Activated CD8-positive, alpha-beta T cell treated with anti-CD3 and anti-CD28 coated beads, Interleukin-2, amount 10 ng/mL, durations not matched to agents 7 days and 5 days (primary cell): ENCODE results near the gene LACRT. TPM values are rescaled to one million over a fixed set of nuclear protein-coding genes. Genes with fewer than 3 reads are reported as not detected.

Experiments used
- ATAC-seq: fragments of 150-1000 bp; cut with Tn5 transposase; one replicate; pipeline ENCODE4 v1.10.0; 2021; ENCODE audit warnings: moderate library complexity
- CTCF ChIA-PET: fragments of 350-600 bp; sonication (Branson Sonifier 250); formaldehyde crosslinking; loops from one replicate; lab custom pipeline; 2021; ENCODE audit warnings: antibody characterized with exemption; lab: Charles Lee
- POLR2A ChIA-PET: fragments of 350-600 bp; sonication (Branson Sonifier 250); formaldehyde crosslinking; loops from one replicate; lab custom pipeline; 2021; ENCODE audit warnings: antibody characterized with exemption; lab: Charles Lee
- DNase-seq: peaks from one replicate; pipeline ENCODE4 v3.0.0-alpha.2; 2020
- H3K27ac Mint-ChIP-seq: one replicate; pipeline ENCODE4 v1.8.0; 2021; ENCODE audit warnings: mild to moderate bottlenecking, mixed read lengths
- H3K27me3 Mint-ChIP-seq: one replicate; pipeline ENCODE4 v1.8.0; 2021; ENCODE audit warnings: low read depth, mixed read lengths
- H3K36me3 Mint-ChIP-seq: one replicate; pipeline ENCODE4 v1.8.0; 2021; ENCODE audit warnings: low read depth, mixed read lengths
- H3K4me1 Mint-ChIP-seq: one replicate; pipeline ENCODE4 v1.8.0; 2021; ENCODE audit warnings: low read depth, mixed read lengths
- H3K4me3 Mint-ChIP-seq: one replicate; pipeline ENCODE4 v1.8.0; 2021; ENCODE audit warnings: mild to moderate bottlenecking, mixed read lengths
- H3K9me3 Mint-ChIP-seq: one replicate; pipeline ENCODE4 v1.8.0; 2022; ENCODE audit warnings: mixed read lengths; ENCODE audit not compliant: insufficient read depth
- total RNA-seq, 2 experiments: library from RNA; stranded (reverse); gene quantifications; one replicate each; pipeline ENCODE4 v1.2.3, GENCODE V29; 2021

Gene LACRT
- total RNA-seq, 2 experiments from 2014 or later = not detected

DNA sequence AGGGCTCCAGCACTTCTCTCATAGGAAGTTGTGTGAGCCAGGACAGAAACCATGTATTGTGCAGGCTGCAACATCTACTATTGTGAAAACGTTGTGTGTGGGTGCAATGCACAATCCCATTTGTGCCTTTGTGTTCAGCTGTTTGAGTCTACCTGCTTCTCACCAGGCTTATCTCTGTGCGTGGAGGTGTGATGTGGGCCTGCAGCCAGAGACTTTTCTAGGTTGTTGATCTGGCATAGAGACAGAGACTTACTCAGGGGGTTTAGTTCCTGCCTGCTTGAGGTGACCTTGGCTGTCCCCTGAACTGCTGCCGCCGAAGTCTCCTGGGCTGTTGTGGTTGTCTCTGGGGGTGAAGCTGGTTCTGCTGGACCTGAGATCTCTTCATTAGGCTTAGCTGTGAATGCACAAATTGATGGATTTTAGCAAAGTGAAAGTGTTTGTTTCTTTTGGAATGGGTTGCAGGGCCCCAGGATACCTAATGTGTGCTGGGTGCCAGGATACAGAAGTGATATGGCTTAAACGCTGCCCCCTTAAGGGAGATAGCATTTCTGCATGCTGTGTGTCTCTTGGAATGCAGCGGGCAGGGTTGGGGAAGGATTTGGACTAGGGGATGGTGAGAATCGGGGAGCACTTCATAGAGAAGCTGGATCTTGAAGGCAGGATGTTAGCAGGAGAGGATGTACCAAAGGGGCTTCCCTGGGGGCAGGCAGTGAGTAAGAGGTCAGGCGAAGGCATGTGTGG lies 2.5 kb downstream of the LACRT start:
- no peaks in the 10 kb centered on the region for H3K4me1 Mint-ChIP-seq
- peaks cover 6% of the 10 kb centered on the region for H3K27me3 Mint-ChIP-seq
- DNase-seq (no peak), ATAC-seq (no peak)
- no peaks in the 10 kb centered on the region for H3K36me3 Mint-ChIP-seq
- no peak overlapping the region for H3K4me3 Mint-ChIP-seq
- ChIA-PET CTCF (no interaction called here), POLR2A (no interaction called here)
- H3K27ac Mint-ChIP-seq = no peak overlapping the region
- H3K9me3 Mint-ChIP-seq = no peaks in the 10 kb centered on the region

DNA sequence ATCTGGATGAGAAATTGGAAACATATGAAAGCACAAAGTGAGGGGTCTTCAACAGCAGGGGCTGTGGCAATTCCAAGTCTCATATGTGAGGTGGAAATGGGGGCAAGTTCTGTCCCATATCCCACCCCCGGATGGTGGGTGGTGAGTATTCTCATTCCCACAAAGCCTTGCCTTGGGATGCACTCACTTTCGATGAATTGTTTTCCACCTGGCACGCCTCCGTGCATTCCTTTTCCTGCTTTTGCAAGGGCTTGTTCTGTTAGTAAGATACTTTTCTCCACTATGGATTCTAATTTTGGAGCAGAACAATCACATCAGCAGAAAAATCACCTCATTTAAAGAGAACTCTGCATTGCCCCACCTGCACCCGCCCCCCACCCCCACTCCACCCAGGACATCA lies 3.1 kb downstream of the LACRT start:
- POLR2A ChIA-PET = no interaction called here
- ATAC-seq = no peak
- no peak for DNase-seq
- Mint-ChIP-seq H3K36me3 (no peaks in the 10 kb centered on the region), H3K9me3 (no peaks in the 10 kb centered on the region), H3K4me3 (no peak overlapping the region), H3K27ac (no peak overlapping the region), H3K4me1 (no peaks in the 10 kb centered on the region), H3K27me3 (peaks cover 6% of the 10 kb centered on the region)
- CTCF ChIA-PET = no interaction called here

DNA sequence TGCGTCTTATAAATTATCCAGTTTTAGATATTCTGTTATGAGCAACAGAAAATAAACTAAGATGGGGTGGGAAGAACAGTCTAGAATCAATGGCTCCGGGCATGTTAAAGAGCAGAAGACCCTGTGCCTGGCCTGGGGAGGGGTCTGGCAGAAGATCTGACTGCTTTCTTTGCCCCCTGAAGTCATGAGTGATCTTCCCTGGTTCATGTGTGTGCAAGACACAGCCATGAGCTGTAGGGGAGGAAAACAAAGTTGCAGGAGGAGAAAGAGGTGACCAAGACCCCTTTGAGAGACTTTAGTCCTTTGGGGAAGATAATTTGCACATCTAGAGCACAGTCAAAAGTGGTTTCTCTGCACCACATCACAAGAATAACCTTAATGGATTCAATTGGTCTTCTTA lies 4.8 kb downstream of the LACRT start:
- no peak for DNase-seq
- no peak overlapping the region for H3K27ac Mint-ChIP-seq
- ChIA-PET POLR2A (no interaction called here), CTCF (no interaction called here)
- no peak for ATAC-seq
- H3K9me3 Mint-ChIP-seq = no peaks in the 10 kb centered on the region
- H3K36me3 Mint-ChIP-seq = no peaks in the 10 kb centered on the region
- H3K27me3 Mint-ChIP-seq = peaks cover 16% of the 10 kb centered on the region
- no peaks in the 10 kb centered on the region for H3K4me1 Mint-ChIP-seq
- no peak overlapping the region for H3K4me3 Mint-ChIP-seq

DNA sequence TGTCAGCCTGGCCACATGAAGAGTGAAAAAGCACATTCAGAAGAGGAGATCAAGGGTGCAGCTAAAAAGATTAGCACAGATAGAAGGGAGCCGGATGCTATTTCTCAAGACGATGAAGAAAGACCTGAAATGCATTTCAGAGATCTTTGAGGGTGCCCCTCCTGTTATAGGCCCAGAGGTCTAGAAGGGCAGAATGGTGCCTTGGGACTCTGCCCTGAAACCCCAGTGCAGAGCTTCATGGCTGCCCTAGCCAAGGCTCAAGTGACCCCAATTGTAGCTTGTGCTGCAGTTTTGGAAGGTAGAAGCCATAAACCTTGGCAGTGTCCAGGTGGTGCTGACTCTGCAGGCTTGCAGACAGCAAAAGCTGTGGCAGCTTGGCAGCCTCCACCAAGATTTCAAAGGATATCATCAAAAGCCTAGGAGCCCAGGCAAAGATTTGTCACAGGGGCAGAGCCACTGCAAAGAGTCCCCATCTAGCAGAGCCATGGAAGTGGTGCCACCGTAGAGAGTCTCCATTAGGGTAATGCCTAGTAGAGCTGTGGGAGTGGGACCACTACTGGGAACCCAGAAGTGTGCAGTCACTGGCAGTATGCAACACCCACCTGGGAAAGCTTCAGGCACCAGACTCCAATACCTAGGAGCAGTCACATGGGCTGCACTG lies 6.4 kb downstream of the LACRT start:
- ChIA-PET POLR2A (no interaction called here), CTCF (no interaction called here)
- Mint-ChIP-seq H3K36me3 (no peaks in the 10 kb centered on the region), H3K9me3 (no peaks in the 10 kb centered on the region), H3K27me3 (peaks cover 25% of the 10 kb centered on the region), H3K4me1 (no peaks in the 10 kb centered on the region), H3K27ac (no peak overlapping the region), H3K4me3 (no peak overlapping the region)
- no peak for DNase-seq
- ATAC-seq = no peak

DNA sequence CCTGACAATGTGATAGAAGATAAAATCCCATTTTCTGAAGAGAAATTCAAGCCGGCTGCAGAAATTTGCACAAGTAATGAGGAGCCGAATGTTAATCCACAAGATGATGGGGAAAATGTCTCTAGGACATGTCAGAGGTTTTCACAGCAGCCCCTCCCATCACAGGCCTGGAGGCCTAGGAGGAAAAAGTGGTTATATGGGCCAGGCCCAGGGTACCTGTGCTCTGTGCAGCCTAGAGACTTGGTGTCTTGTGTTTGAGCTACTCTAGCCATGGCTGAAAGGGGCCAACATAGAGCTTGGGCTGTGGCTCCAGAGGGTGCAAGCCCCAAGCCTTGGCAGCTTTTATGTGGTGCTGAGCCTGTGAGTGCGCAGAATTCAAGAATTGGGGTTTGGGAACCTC lies 7.4 kb downstream of the LACRT start:
- ChIA-PET POLR2A (no interaction called here), CTCF (no interaction called here)
- H3K27ac Mint-ChIP-seq = no peak overlapping the region
- no peaks in the 10 kb centered on the region for H3K9me3 Mint-ChIP-seq
- peaks cover 30% of the 10 kb centered on the region for H3K27me3 Mint-ChIP-seq
- DNase-seq = no peak
- H3K4me3 Mint-ChIP-seq = no peak overlapping the region
- H3K4me1 Mint-ChIP-seq = no peaks in the 10 kb centered on the region
- H3K36me3 Mint-ChIP-seq = no peaks in the 10 kb centered on the region
- ATAC-seq = no peak

DNA sequence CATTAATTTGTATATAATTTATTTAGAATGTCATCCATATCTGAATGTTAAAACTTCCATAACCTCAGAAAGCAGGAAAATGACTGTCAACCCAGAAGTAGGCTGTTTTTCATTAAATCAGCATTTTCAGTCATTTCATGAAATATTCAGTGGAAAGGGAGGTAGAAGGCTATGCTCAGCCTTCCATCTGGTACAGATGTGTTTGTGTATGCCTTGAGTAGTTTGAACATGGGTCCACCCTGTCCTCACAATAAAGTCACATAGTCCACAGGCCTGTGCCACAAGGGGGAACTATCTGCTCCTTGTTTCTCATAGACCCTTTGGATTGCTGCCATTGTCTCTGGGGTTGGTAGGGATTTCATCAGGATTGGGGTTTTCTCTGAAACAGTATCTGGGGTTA lies 9.1 kb downstream of the LACRT start:
- CTCF ChIA-PET = no interaction called here
- DNase-seq (no peak), ATAC-seq (no peak)
- POLR2A ChIA-PET = no interaction called here
- Mint-ChIP-seq H3K4me3 (no peak overlapping the region), H3K27ac (no peak overlapping the region), H3K27me3 (peaks cover 30% of the 10 kb centered on the region), H3K36me3 (no peaks in the 10 kb centered on the region), H3K9me3 (no peaks in the 10 kb centered on the region), H3K4me1 (no peaks in the 10 kb centered on the region)

DNA sequence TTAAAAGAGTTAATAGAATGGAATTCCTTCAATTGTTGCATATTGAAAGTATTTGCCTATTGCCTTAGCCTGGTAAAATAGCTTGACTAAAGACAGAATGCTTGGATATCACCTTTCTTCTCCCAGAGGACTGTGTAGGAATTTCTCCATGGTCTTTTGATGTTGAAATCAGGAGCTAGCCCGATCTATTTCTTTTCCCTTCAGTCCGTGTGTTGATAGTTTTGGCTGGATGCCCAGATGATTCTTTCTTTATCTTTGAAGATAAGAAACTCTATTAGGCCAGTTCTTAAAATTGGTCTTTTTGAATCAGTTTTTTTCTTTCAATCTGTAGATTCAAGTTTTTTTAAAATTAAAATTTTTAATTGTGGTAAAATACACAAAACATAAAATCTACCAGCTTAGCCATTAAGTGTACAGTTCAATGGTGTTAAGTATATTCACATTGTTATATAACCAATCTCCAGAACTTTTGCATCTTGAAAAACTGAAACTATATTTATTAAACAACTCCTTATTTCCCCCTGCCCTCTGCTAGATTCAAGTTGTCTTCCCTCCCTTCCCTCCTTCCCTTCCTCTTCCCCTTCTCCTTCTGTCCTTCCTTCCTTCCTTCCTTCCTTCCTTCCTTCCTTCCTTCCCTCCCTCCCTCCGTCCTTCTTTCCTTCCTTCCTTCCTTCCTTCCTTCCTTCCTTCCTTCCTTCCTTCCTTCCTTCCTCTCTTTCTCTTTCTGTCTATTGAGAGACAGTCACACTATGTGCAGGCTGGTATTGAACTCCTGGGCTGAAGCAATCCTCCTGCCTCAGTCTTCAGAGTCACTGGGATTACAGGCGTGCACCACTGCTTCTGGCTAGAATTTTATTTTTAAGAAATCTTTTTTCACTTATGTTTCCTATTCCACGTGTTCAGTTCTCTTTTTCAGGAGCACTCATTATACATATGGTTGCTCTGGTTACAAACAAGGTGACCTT lies 10.1 kb downstream of the LACRT start:
- H3K27me3 Mint-ChIP-seq = peaks cover 31% of the 10 kb centered on the region
- ATAC-seq (no peak), DNase-seq (no peak)
- CTCF ChIA-PET = interaction anchor here (1.1 kb wide), 1 partner anchor 34 kb away, joined by 3 read pairs; no protein-coding TSS in a partner anchor
- no peaks in the 10 kb centered on the region for H3K4me1 Mint-ChIP-seq
- no peak overlapping the region for H3K27ac Mint-ChIP-seq
- H3K36me3 Mint-ChIP-seq = no peaks in the 10 kb centered on the region
- no peaks in the 10 kb centered on the region for H3K9me3 Mint-ChIP-seq
- H3K4me3 Mint-ChIP-seq = no peak overlapping the region
- POLR2A ChIA-PET = no interaction called here

DNA sequence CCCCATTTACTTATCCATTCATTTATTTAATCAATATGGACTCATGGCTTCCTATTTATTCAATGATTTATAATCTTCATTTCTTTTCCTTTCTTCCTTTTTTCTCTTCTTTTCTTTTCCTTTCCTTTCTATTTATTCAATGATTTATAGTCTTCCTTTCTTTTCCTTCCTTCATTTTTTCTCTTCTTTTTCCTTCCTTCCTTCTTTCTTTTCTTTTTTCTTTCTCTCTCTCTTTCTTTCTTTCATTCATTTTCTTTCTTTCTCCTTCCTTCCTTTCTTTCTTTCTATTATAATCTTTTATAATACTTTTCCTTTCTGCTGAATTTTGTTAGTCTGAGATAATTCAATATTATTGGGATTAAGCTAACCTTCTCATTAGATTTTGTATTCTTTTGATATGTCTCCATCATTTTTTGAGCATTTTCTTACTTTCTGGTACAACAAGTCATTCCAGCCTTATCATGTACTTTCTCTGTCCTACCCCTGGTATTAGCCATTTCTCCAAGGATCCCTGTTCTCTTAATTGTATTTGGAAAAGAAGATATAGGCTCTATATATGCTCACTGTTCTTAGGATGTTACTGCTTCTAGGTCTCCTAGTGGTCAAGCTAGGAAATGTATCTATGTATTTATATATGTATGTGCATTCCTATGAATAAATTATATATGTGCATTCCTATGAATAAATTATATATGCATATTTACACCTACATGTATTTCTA lies 12.1 kb downstream of the LACRT start:
- ChIA-PET POLR2A (no interaction called here), CTCF (interaction anchor here (0.8 to 1.4 kb wide), 3 partner anchors 19 to 96 kb away, joined by 3 to 5 read pairs (median 4); no protein-coding TSS in a partner anchor)
- Mint-ChIP-seq H3K4me1 (no peaks in the 10 kb centered on the region), H3K4me3 (no peak overlapping the region), H3K36me3 (no peaks in the 10 kb centered on the region), H3K9me3 (no peaks in the 10 kb centered on the region), H3K27me3 (peaks cover 46% of the 10 kb centered on the region), H3K27ac (no peak overlapping the region)
- ATAC-seq (no peak), DNase-seq (no peak)

DNA sequence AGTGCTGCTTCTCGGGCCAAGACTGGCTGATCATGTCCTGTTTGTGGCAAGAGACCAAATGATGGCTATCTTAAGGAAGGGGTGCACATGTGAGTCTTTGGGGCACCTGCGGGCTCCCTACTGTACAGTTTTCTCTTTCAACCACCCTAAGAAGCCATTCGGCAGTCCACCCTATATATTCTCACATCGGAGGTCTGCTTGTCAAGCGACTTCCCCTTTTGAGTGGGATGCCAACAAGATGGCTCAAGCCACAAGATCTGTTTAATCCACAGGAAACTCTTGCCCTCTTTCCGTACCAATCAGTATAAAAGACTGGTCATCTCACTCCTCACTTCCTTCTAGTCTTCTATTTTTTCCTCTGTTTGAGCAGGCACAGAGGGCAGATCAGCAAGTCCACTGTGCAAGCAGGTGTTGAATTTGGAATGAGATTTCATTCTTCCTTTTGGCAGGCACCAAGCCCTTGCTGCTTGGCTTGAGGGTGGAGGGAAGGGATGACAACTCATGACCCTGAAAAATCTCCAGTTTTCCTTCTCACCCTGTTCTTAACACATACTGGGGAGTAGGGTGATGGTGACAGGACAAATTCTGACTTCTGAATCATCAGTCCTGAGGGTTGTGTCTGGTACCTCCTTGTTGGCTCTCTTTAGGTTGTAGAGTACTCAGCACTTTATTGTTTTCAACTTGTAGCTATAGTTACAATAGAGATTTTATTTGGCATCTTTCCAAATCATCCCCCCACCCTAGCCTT lies 17.6 kb downstream of the LACRT start:
- Mint-ChIP-seq H3K4me1 (no peaks in the 10 kb centered on the region), H3K9me3 (no peaks in the 10 kb centered on the region), H3K27me3 (peaks cover 41% of the 10 kb centered on the region), H3K27ac (no peak overlapping the region), H3K4me3 (no peak overlapping the region), H3K36me3 (no peaks in the 10 kb centered on the region)
- no peak for DNase-seq
- no peak for ATAC-seq
- CTCF ChIA-PET = interaction anchor here (0.9 kb wide), 1 partner anchor 37 kb away, joined by 4 read pairs; no protein-coding TSS in a partner anchor
- POLR2A ChIA-PET = no interaction called here

DNA sequence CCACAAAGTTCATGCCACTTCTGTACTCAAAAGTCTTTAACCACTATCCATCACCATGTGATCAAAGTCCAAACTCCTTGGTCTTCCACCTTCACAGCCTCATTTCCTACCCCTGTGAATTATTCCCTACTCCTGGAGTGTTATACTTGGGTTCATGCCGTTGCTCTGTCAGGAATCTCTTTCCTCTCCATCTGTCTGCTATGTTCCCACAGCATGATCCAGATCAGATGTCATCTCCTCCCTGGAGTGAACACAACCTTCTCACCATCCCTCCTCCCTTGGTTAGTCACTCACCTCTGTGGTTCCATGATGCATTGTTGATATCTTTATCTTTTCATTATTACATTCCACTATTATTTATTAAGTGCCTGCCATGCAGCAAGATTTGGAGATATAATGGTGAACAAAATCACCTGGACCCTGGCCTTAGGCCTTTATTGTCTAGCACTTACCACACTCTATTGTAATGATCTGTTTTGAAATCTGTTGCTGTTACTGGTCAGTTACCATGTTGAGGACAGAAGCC lies 22.4 kb downstream of the LACRT start:
- Mint-ChIP-seq H3K9me3 (no peaks in the 10 kb centered on the region), H3K27me3 (peaks cover 26% of the 10 kb centered on the region), H3K4me1 (no peaks in the 10 kb centered on the region), H3K27ac (no peak overlapping the region), H3K4me3 (no peak overlapping the region), H3K36me3 (no peaks in the 10 kb centered on the region)
- CTCF ChIA-PET = no interaction called here
- ATAC-seq (no peak), DNase-seq (no peak)
- POLR2A ChIA-PET = no interaction called here

DNA sequence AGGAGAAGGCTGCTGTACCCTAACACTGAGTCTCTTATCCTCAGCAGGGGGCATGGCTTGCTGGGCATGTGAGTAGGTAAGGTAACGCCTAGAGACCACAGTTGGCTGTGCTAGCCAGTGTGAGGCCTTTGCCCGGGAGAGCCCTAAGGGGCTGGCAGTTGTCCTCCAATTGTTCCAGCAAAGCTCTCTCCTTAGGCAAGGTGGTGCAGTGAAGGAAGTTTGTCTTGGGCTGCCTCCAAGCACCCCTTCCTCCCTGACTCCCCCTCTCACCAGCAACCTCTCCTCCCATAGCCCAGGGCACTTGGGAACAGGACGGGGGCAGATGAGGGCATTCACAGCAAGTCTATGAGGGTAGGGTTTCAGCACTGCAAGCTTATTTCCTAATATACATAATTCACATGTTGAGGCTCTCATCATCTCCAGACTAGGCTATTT lies 23.0 kb downstream of the LACRT start:
- H3K27ac Mint-ChIP-seq = no peak overlapping the region
- no peaks in the 10 kb centered on the region for H3K36me3 Mint-ChIP-seq
- DNase-seq (no peak), ATAC-seq (no peak)
- no peaks in the 10 kb centered on the region for H3K4me1 Mint-ChIP-seq
- ChIA-PET POLR2A (no interaction called here), CTCF (no interaction called here)
- H3K4me3 Mint-ChIP-seq = no peak overlapping the region
- H3K27me3 Mint-ChIP-seq = peaks cover 24% of the 10 kb centered on the region
- no peaks in the 10 kb centered on the region for H3K9me3 Mint-ChIP-seq
